Stimulated activated naive B cell treated with anti-CD40 and anti-IgM and Interleukin-4, amounts not matched to agents 10 μg/mL and 1 μg/mL and 100 μg/mL, for 72 hours (primary cell): ENCODE results near the gene CHP1.
"Not testable (repeated sequence)": the region's sequence is repeated elsewhere in the genome, so short reads cannot be mapped to it uniquely, and the experiment has no call there.

Experiments used
- ATAC-seq, 2 donors: fragments of 150-1000 bp; cut with Tn5 transposase; replicated peaks; 2 replicates each; pipeline ENCODE4 v1.10.0; 2021; ENCODE audit warnings: moderate library complexity in 1 of 2
- DNase-seq: peaks from one replicate; pipeline ENCODE4 v3.0.0; 2021
- H3K27ac Mint-ChIP-seq: one replicate; pipeline ENCODE4 v1.8.0; 2022; ENCODE audit warnings: mild to moderate bottlenecking, mixed read lengths
- H3K27me3 Mint-ChIP-seq, 2 donors: one replicate each; pipeline ENCODE4 v1.8.0; 2022; ENCODE audit warnings: mixed read lengths in 2 of 2
- H3K36me3 Mint-ChIP-seq, 2 donors: one replicate each; pipeline ENCODE4 v1.8.0; 2022; ENCODE audit warnings: mixed read lengths in 2 of 2, mild to moderate bottlenecking in 1 of 2
- H3K4me1 Mint-ChIP-seq, 2 donors: one replicate each; pipeline ENCODE4 v1.8.0; 2022; ENCODE audit warnings: mixed read lengths in 2 of 2, mild to moderate bottlenecking in 1 of 2
- H3K4me3 Mint-ChIP-seq, 2 donors: one replicate each; pipeline ENCODE4 v1.8.0; 2022; ENCODE audit warnings: mild to moderate bottlenecking in 2 of 2, mixed read lengths in 2 of 2, moderate library complexity in 1 of 2
- H3K9me3 Mint-ChIP-seq, 2 donors: one replicate each; pipeline ENCODE4 v1.8.0; 2022; ENCODE audit warnings: mixed read lengths in 2 of 2, mild to moderate bottlenecking in 1 of 2

Gene CHP1

GRCh38 chr15:41235228-41235627, 4.2 kb downstream of the CHP1 start:
- not testable (repeated sequence) for ATAC-seq, H3K27me3 Mint-ChIP-seq, H3K4me3 Mint-ChIP-seq, H3K9me3 Mint-ChIP-seq, DNase-seq, H3K36me3 Mint-ChIP-seq, H3K27ac Mint-ChIP-seq
- peaks cover 15 to 38% of the 10 kb centered on the region in 2 donors for H3K4me1 Mint-ChIP-seq

- Mint-ChIP-seq H3K4me3 (no peak overlapping the region), H3K9me3 (no peaks in the 10 kb centered on the region), H3K4me1 (peaks cover 13 to 31% of the 10 kb centered on the region in 2 donors), H3K27me3 (no peaks in the 10 kb centered on the region), H3K36me3 (peaks cover 4 to 7% of the 10 kb centered on the region in 2 donors), H3K27ac (no peak overlapping the region)
- DNase-seq: no peak
- ATAC-seq: no peak
Observed at GRCh38 chr15:41235929-41236328, 4.9 kb downstream of the CHP1 start.

GRCh38 chr15:41238100-41238499, 7.0 kb downstream of the CHP1 start:
- Mint-ChIP-seq H3K9me3 (no peaks in the 10 kb centered on the region), H3K4me1 (peaks cover 8 to 17% of the 10 kb centered on the region in 2 donors)

GRCh38 chr15:41241221-41241964, 10.3 kb downstream of the CHP1 start:
- DNase-seq (no peak), ATAC-seq (no peak)
- Mint-ChIP-seq H3K9me3 (no peaks in the 10 kb centered on the region), H3K4me3 (no peak overlapping the region), H3K4me1 (peaks cover 4 to 8% of the 10 kb centered on the region in 2 donors), H3K36me3 (peaks cover 14 to 17% of the 10 kb centered on the region in 2 donors), H3K27ac (no peak overlapping the region), H3K27me3 (no peaks in the 10 kb centered on the region)

More at GRCh38 chr15:41238100-41238499, 7.0 kb downstream of the CHP1 start:
- no peak for DNase-seq
- H3K4me3 Mint-ChIP-seq: no peak overlapping the region
- H3K27ac Mint-ChIP-seq: no peak overlapping the region
- no peaks in the 10 kb centered on the region for H3K27me3 Mint-ChIP-seq
- H3K36me3 Mint-ChIP-seq: peaks cover 8 to 11% of the 10 kb centered on the region in 2 donors
- no peak for ATAC-seq

GRCh38 chr15:41250745-41251144, 19.7 kb downstream of the CHP1 start:
- H3K4me3 Mint-ChIP-seq, H3K9me3 Mint-ChIP-seq, DNase-seq, H3K27ac Mint-ChIP-seq, H3K27me3 Mint-ChIP-seq, ATAC-seq: not testable (repeated sequence)
- H3K4me1 Mint-ChIP-seq: peaks cover 3 to 17% of the 10 kb centered on the region in 2 donors
- H3K36me3 Mint-ChIP-seq: peaks cover 10 to 16% of the 10 kb centered on the region in 2 donors

GRCh38 chr15:41251411-41251810, 20.3 kb downstream of the CHP1 start:
- H3K9me3 Mint-ChIP-seq: no peaks in the 10 kb centered on the region
- no peak overlapping the region for H3K27ac Mint-ChIP-seq
- H3K36me3 Mint-ChIP-seq: peaks cover 12 to 18% of the 10 kb centered on the region in 2 donors
- ATAC-seq (no peak), DNase-seq (no peak)
- no peak overlapping the region for H3K4me3 Mint-ChIP-seq
- H3K4me1 Mint-ChIP-seq: peaks cover 3 to 17% of the 10 kb centered on the region in 2 donors
- H3K27me3 Mint-ChIP-seq: no peaks in the 10 kb centered on the region

- Mint-ChIP-seq H3K27me3 (no peaks in the 10 kb centered on the region), H3K36me3 (peaks cover 16 to 19% of the 10 kb centered on the region in 2 donors), H3K4me1 (peaks cover 13 to 36% of the 10 kb centered on the region in 2 donors), H3K9me3 (no peaks in the 10 kb centered on the region), H3K4me3 (no peak overlapping the region), H3K27ac (peak overlapping the region; percentile 56)
- DNase-seq (no peak), ATAC-seq (peak; percentile 60 to 62)
Observed at GRCh38 chr15:41254560-41254959, 23.5 kb downstream of the CHP1 start.

GRCh38 chr15:41256103-41256502, 25.0 kb downstream of the CHP1 start:
- H3K4me3 Mint-ChIP-seq: no peak overlapping the region
- no peaks in the 10 kb centered on the region for H3K27me3 Mint-ChIP-seq
- no peak overlapping the region for H3K27ac Mint-ChIP-seq
- H3K36me3 Mint-ChIP-seq: peaks cover 16 to 22% of the 10 kb centered on the region in 2 donors
- DNase-seq: no peak
- no peaks in the 10 kb centered on the region for H3K9me3 Mint-ChIP-seq
- no peak for ATAC-seq
- peaks cover 18 to 40% of the 10 kb centered on the region in 2 donors for H3K4me1 Mint-ChIP-seq

GRCh38 chr15:41256577-41257038, 25.5 kb downstream of the CHP1 start:
- no peak overlapping the region for H3K4me3 Mint-ChIP-seq
- ATAC-seq: no peak
- DNase-seq: no peak
- peaks cover 16 to 23% of the 10 kb centered on the region in 2 donors for H3K36me3 Mint-ChIP-seq
- H3K27ac Mint-ChIP-seq: no peak overlapping the region
- no peaks in the 10 kb centered on the region for H3K9me3 Mint-ChIP-seq
- H3K4me1 Mint-ChIP-seq: peaks cover 18 to 37% of the 10 kb centered on the region in 2 donors
- no peaks in the 10 kb centered on the region for H3K27me3 Mint-ChIP-seq

- Mint-ChIP-seq H3K9me3 (no peaks in the 10 kb centered on the region), H3K27ac (peak overlapping the region; percentile 89), H3K4me1 (peaks cover 18 to 34% of the 10 kb centered on the region in 2 donors), H3K27me3 (no peaks in the 10 kb centered on the region), H3K36me3 (peaks cover 16 to 30% of the 10 kb centered on the region in 2 donors), H3K4me3 (peak overlapping the region; percentile 54 to 66)
- peak; percentile 100 for ATAC-seq
- DNase-seq: peak; percentile 2
Observed at GRCh38 chr15:41258750-41259471, 27.8 kb downstream of the CHP1 start.

- no peak for DNase-seq
- Mint-ChIP-seq H3K9me3 (no peaks in the 10 kb centered on the region), H3K27ac (peak overlapping the region; percentile 69), H3K4me1 (peaks cover 15 to 26% of the 10 kb centered on the region in 2 donors), H3K4me3 (peak overlapping the region in 1 of 2 donors; percentile 48), H3K27me3 (no peaks in the 10 kb centered on the region), H3K36me3 (peaks cover 16 to 29% of the 10 kb centered on the region in 2 donors)
- peak in 1 of 2 donors; percentile 9 for ATAC-seq
Observed at GRCh38 chr15:41259546-41260189, 28.6 kb downstream of the CHP1 start.

- peaks cover 12 to 27% of the 10 kb centered on the region in 2 donors for H3K36me3 Mint-ChIP-seq
- not testable (repeated sequence) for H3K27ac Mint-ChIP-seq
Observed at GRCh38 chr15:41260924-41261323, 29.9 kb downstream of the CHP1 start.

GRCh38 chr15:41262571-41262970, 31.5 kb downstream of the CHP1 start:
- Mint-ChIP-seq H3K27ac (no peak overlapping the region), H3K4me3 (no peak overlapping the region), H3K27me3 (no peaks in the 10 kb centered on the region), H3K4me1 (peaks cover 15 to 24% of the 10 kb centered on the region in 2 donors), H3K36me3 (peaks cover 15 to 35% of the 10 kb centered on the region in 2 donors), H3K9me3 (no peaks in the 10 kb centered on the region)
- DNase-seq (no peak), ATAC-seq (no peak)

More at GRCh38 chr15:41260924-41261323, 29.9 kb downstream of the CHP1 start:
- not testable (repeated sequence) for H3K4me3 Mint-ChIP-seq, H3K9me3 Mint-ChIP-seq, ATAC-seq, H3K27me3 Mint-ChIP-seq, DNase-seq
- H3K4me1 Mint-ChIP-seq: peaks cover 15 to 24% of the 10 kb centered on the region in 2 donors

- ATAC-seq (no peak), DNase-seq (no peak)
- H3K27me3 Mint-ChIP-seq: no peaks in the 10 kb centered on the region
- H3K27ac Mint-ChIP-seq: no peak overlapping the region
- H3K36me3 Mint-ChIP-seq: peaks cover 12 to 40% of the 10 kb centered on the region in 2 donors
- no peak overlapping the region for H3K4me3 Mint-ChIP-seq
- peaks cover 10 to 11% of the 10 kb centered on the region in 2 donors for H3K4me1 Mint-ChIP-seq
- no peaks in the 10 kb centered on the region for H3K9me3 Mint-ChIP-seq
Observed at GRCh38 chr15:41263891-41264351, 32.9 kb downstream of the CHP1 start.
